GM12878 (cell line): ENCODE measurements around the gene INHBA. TPM values are rescaled to one million over a fixed set of nuclear protein-coding genes. Genes with fewer than 3 reads are reported as not detected.

Source experiments
- BCL11A ChIP-seq: IDR thresholded peaks from 2 replicates; pipeline ENCODE4 v1.6.1; 2011; ENCODE audit warnings: low read depth, low read length
- ESRRA ChIP-seq: IDR thresholded peaks from 2 replicates; pipeline ENCODE4 v1.6.1; 2012; ENCODE audit warnings: mild to moderate bottlenecking, low read length, improper control_type of control experiment
- GATAD2B ChIP-seq: fragments of 450-650 bp; conservative IDR thresholded peaks from 2 replicates; pipeline ENCODE4 v1.6.1; 2017; ENCODE audit warnings: low read depth, mild to moderate bottlenecking, moderate library complexity
- MEF2B ChIP-seq: fragments of 450-650 bp; IDR thresholded peaks from 2 replicates; pipeline ENCODE4 v1.6.1; 2018; ENCODE audit warnings: mild to moderate bottlenecking, moderate library complexity; ENCODE audit not compliant: partially characterized antibody, poor library complexity, severe bottlenecking
- RFX5 ChIP-seq: IDR thresholded peaks from 2 replicates; pipeline ENCODE4 v1.6.1; 2011; ENCODE audit warnings: low read depth, low read length, improper control_type of control experiment
- polyA plus RNA-seq, 11 experiments: library from polyadenylated mRNA; depleted of rRNA in 4 of 11; unstranded in 6 of 11; stranded (reverse) in 5 of 11; fragments of >200 nt; fragmentation: Nextera tagmentation in 4 of 11; fragmentation: Illumina TruSeq in 1 of 11; extraction: Ambion mirVana in 4 of 11; extraction: Trizol in 1 of 11; gene quantifications; 1 replicate in 1 of 11; 2 replicates in 10 of 11; pipeline versions ENCODE4 v1.2.1 to v1.2.3, GENCODE V29; 2011 to 2016; ENCODE audit warnings: inconsistent platforms in 2 of 11, missing spikeins in 2 of 11, low read depth in 1 of 11
- total RNA-seq, 4 experiments: library from RNA; depleted of rRNA in 3 of 4; stranded (reverse); fragments of >200 nt in 3 of 4; fragmentation: Illumina TruSeq in 1 of 4; extraction: Trizol in 1 of 4; gene quantifications; 2 replicates each; pipeline versions ENCODE4 v1.2.1 to v1.2.3, GENCODE V29; 2013 to 2021
- TF ChIP-seq, protein P1 (sequence below), 3 experiments: IDR thresholded peaks in 2 of 3; conservative IDR thresholded peaks in 1 of 3; 2 replicates each; pipeline ENCODE4 v1.5.1; 2011; ENCODE audit warnings: low read depth in 3 of 3, low read length in 3 of 3, mild to moderate bottlenecking in 3 of 3, control low read depth in 2 of 3, moderate library complexity in 2 of 3, inconsistent platforms in 1 of 3, mixed read lengths in 1 of 3; ENCODE audit not compliant: control insufficient read depth in 2 of 3, insufficient read depth in 1 of 3; ENCODE audit errors: extremely low read depth in 1 of 3
- TF ChIP-seq, protein P2 (sequence below): fragments of 450-650 bp; formaldehyde crosslinking; IDR thresholded peaks from 2 replicates; pipeline ENCODE4 v1.4.0; 2022; ENCODE audit warnings: mild to moderate bottlenecking, moderate library complexity
- TF ChIP-seq, protein P3 (sequence below): fragments of 450-650 bp; IDR thresholded peaks from 2 replicates; pipeline ENCODE4 v1.6.1; 2017; ENCODE audit warnings: mild to moderate bottlenecking, moderate library complexity
- TF ChIP-seq, protein P4 (sequence below): IDR thresholded peaks from 2 replicates; pipeline ENCODE4 v1.6.1; 2012; ENCODE audit warnings: low read depth, low read length, improper control_type of control experiment
- TF ChIP-seq, protein P5 (sequence below): IDR thresholded peaks from 2 replicates; pipeline ENCODE4 v1.6.1; 2011; ENCODE audit warnings: low read depth, mild to moderate bottlenecking, low read length, moderate library complexity, borderline replicate concordance; ENCODE audit errors: extremely low read depth

The INHBA gene
- total and polyA plus RNA-seq, 10 of the 15 experiments (the other 5 are each of a cell fraction or from before 2014, with no cell fraction given): 0.04 to 0.05 (median 0.05) TPM; not detected in 6

DNA sequence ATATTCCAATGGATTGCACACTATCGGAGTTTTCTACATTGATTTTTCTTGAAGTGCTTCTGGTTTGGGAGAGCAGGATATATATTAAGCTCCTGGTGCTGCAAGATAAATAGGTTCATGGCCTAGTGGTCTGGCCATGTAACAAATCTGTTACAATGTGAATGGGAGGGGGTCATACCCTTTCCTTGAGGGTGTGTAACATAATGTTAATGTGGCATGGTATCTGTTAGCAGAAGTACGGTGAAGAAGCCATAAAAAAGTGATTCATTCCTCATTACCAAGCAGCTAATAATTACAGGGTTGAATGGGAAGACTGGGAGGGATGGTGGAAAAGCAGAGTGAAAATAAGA lies 61.2 kb downstream of the INHBA start (continued):
- TF ChIP-seq, protein P1, sequence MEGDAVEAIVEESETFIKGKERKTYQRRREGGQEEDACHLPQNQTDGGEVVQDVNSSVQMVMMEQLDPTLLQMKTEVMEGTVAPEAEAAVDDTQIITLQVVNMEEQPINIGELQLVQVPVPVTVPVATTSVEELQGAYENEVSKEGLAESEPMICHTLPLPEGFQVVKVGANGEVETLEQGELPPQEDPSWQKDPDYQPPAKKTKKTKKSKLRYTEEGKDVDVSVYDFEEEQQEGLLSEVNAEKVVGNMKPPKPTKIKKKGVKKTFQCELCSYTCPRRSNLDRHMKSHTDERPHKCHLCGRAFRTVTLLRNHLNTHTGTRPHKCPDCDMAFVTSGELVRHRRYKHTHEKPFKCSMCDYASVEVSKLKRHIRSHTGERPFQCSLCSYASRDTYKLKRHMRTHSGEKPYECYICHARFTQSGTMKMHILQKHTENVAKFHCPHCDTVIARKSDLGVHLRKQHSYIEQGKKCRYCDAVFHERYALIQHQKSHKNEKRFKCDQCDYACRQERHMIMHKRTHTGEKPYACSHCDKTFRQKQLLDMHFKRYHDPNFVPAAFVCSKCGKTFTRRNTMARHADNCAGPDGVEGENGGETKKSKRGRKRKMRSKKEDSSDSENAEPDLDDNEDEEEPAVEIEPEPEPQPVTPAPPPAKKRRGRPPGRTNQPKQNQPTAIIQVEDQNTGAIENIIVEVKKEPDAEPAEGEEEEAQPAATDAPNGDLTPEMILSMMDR (IDR thresholded peaks at IDR 0.05 in 2 of 3, conservative IDR thresholded peaks at IDR 0.05 in 1 of 3; ENCODE audit: control insufficient read depth in 2 of 3, extremely low read depth in 1 of 3, insufficient read depth in 1 of 3, low read depth in 3 of 3, low read length in 3 of 3): no peak
- TF ChIP-seq GATAD2B: no peak
- TF ChIP-seq, protein P2, sequence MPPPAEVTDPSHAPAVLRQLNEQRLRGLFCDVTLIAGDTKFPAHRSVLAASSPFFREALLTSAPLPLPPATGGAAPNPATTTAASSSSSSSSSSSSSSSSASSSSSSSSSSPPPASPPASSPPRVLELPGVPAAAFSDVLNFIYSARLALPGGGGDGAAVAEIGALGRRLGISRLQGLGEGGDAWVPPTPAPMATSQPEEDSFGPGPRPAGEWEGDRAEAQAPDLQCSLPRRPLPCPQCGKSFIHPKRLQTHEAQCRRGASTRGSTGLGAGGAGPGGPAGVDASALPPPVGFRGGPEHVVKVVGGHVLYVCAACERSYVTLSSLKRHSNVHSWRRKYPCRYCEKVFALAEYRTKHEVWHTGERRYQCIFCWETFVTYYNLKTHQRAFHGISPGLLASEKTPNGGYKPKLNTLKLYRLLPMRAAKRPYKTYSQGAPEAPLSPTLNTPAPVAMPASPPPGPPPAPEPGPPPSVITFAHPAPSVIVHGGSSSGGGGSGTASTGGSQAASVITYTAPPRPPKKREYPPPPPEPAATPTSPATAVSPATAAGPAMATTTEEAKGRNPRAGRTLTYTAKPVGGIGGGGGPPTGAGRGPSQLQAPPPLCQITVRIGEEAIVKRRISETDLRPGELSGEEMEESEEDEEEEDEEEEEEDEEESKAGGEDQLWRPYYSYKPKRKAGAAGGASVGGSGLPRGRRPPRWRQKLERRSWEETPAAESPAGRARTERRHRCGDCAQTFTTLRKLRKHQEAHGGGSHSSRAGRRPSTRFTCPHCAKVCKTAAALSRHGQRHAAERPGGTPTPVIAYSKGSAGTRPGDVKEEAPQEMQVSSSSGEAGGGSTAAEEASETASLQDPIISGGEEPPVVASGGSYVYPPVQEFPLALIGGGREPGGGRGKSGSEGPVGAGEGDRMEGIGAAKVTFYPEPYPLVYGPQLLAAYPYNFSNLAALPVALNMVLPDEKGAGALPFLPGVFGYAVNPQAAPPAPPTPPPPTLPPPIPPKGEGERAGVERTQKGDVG (CRISPR knock-in tag): no peak
- TF ChIP-seq, protein P3, sequence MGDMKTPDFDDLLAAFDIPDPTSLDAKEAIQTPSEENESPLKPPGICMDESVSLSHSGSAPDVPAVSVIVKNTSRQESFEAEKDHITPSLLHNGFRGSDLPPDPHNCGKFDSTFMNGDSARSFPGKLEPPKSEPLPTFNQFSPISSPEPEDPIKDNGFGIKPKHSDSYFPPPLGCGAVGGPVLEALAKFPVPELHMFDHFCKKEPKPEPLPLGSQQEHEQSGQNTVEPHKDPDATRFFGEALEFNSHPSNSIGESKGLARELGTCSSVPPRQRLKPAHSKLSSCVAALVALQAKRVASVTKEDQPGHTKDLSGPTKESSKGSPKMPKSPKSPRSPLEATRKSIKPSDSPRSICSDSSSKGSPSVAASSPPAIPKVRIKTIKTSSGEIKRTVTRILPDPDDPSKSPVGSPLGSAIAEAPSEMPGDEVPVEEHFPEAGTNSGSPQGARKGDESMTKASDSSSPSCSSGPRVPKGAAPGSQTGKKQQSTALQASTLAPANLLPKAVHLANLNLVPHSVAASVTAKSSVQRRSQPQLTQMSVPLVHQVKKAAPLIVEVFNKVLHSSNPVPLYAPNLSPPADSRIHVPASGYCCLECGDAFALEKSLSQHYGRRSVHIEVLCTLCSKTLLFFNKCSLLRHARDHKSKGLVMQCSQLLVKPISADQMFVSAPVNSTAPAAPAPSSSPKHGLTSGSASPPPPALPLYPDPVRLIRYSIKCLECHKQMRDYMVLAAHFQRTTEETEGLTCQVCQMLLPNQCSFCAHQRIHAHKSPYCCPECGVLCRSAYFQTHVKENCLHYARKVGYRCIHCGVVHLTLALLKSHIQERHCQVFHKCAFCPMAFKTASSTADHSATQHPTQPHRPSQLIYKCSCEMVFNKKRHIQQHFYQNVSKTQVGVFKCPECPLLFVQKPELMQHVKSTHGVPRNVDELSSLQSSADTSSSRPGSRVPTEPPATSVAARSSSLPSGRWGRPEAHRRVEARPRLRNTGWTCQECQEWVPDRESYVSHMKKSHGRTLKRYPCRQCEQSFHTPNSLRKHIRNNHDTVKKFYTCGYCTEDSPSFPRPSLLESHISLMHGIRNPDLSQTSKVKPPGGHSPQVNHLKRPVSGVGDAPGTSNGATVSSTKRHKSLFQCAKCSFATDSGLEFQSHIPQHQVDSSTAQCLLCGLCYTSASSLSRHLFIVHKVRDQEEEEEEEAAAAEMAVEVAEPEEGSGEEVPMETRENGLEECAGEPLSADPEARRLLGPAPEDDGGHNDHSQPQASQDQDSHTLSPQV: no peak
- no peak for TF ChIP-seq ESRRA
- TF ChIP-seq, protein P4, sequence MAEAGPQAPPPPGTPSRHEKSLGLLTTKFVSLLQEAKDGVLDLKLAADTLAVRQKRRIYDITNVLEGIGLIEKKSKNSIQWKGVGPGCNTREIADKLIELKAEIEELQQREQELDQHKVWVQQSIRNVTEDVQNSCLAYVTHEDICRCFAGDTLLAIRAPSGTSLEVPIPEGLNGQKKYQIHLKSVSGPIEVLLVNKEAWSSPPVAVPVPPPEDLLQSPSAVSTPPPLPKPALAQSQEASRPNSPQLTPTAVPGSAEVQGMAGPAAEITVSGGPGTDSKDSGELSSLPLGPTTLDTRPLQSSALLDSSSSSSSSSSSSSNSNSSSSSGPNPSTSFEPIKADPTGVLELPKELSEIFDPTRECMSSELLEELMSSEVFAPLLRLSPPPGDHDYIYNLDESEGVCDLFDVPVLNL: no peak
- TF ChIP-seq, protein P5, sequence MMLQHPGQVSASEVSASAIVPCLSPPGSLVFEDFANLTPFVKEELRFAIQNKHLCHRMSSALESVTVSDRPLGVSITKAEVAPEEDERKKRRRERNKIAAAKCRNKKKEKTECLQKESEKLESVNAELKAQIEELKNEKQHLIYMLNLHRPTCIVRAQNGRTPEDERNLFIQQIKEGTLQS: no peak
- TF ChIP-seq BCL11A: no peak
- TF ChIP-seq MEF2B: no peak
- TF ChIP-seq RFX5: no peak
